ENCODE measurements around the gene RGS16.
A peak's percentile ranks its signal among the peaks of the same experiment; 100 is the strongest.

RGS16 gene

DNA sequence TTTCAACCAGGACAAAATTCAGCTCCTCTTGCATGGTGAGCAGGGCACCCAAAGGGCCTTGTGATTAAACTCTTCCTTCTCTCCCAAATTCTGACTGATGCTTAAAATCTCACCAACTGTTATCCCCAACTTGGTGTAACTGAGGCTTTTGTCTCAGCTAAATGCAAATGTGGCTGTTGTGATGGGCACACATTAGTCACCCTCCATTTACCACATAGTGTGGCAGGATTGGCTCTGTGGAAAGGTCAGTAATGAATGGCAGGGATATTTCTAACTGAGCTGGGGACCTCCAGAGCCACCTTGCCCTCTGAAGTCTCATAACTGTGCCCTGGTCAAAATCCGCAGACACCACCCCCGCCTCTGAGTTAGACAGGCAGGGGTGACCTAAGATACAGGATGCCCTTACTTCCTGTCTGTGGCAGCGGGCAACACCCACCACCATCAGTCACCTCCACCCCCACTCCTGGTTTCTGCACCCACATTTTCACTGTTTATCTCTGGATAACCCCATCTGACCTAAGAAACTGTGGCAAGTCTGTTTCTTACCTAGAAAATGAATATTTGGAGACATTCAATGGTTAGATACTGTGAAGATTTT is 25.4 kb upstream of the RGS16 start:
- no peak for DNase-seq (ENCODE audit: low spot score)

DNA sequence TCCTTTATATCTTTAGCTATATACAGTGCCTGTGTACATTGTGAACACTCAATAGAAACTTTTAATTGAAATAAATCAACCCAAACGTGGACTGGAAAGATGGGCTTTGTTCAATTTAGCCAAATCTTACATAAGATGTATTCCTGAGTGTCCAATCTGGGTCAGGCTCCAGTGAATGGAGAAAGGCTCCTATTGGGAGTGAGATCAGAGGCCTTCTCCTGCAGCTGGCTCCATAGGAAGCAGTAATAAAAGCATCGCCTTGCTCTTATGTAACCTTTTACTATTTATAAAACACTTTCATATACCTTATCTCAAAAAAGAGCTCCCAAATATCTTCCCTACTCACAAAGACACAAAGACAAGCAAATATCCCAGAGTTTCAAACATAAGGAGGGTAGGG is 24.9 kb upstream of the RGS16 start:
- DNase-seq (ENCODE audit: low spot score): no peak

DNA sequence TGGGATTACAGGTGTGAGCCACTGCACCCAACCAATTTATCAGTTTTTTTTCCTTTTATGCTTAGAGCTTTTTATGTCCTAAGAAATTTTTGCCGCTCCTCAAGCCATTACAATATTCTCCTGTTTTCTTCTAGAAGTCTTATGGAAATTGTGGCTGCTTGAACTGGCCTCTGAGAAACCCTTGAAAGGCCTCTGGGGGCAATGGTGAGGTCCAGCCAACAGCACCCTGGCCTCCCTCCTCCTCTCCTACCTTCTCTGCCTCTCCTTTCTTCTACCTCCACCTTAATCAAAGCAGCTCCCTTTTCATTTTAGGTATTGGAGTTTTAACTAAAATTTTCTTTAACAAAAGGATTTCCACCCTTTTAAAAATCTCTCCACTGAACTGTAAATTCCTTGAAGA is 24.5 kb upstream of the RGS16 start:
- DNase-seq (ENCODE audit: low spot score): no peak

DNA sequence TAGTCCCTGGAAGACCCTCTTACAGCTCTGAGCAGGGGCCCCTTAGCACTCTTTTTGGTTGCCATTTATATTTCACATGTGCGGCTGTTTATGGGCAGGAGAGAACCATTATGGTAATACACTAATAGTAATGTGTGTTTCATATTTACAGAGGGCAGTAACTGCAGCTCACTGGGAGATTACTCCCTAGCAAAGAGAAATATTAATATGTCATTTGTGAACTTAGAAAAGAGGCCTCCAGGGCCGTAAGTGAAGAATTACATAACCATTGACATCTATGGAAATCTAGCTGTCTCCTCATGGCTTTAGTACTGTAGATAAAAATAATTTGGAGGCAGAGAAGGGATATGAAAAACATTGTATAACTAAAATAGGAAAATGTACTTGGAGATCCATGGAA is 23.4 kb upstream of the RGS16 start:
- DNase-seq (ENCODE audit: low spot score): no peak

DNA sequence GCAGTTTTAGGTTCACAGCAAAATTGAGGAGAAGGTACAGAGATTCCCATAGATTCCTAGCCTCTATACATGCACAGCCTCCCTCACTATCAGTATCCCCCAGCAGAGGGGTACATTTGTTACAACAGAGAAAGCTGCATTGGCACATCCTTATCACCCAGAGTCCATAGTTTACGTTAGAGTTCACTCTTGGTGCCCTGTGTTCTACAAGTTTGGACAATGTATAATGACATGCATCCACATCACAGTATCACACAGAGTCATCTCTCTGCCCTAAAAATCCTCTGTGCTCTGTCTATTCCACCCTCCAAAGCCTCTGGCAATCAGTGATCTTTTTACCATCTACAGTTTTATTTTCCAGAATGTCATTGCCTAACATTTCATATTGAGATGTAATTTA is 22.3 kb upstream of the RGS16 start:
- no peak for DNase-seq (ENCODE audit: low spot score)

DNA sequence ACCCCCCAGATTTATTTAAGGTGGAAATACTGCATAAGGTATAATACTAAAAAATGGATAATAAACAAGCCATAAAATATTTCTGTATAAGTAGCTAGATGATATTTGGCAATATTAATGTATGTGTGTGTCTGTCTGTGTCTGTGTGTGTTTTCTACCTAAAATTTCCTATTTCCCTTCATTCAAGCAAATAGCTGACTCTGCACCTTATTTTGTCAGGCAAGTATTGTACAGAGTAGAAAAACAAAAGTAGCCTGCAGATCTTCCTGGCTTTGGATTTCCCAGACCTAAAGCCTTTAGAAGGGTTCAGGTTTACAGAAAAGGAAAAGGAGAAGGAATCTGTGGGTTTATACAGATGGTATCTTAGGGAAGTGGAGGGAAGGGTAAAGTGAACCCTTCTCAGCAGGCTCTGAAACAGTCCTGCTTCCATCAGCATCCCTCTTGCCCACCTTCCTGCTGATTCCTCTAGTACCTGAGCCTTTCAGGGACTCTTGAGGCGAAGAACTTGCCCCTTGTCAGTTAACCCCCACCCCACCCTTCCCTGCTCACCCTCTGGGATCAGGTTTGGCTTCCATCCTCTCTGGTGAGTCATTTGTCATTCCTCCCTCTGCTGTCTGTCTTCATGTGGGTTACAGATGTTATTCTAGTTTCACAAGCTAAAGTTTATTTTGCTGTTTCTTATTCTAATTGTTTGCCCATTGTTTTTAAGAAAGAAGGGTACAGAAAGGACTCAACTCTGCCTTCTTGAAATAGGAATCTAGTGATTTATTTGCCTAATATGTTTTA is 21.7 kb upstream of the RGS16 start:
- DNase-seq (ENCODE audit: low spot score): no peak

DNA sequence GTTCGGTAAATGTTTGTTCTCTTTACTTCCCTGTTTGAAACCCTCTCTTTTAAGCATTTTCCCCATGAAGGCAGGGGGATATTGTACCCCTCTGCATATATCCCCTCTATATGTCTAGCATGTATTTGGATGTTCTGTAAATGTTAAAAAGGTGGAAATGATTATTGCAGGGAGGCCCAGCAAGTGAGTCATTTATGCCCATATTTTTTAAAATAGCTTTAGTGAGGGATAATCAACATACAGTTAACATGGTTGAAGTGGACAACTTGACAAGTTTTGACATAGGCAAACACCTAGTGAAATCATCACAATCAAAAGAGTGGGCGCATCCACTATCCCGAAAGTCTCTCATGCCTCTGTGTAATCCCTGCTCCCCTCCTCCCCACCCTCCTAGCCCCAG is 20.8 kb upstream of the RGS16 start:
- no peak for DNase-seq (ENCODE audit: low spot score)

DNA sequence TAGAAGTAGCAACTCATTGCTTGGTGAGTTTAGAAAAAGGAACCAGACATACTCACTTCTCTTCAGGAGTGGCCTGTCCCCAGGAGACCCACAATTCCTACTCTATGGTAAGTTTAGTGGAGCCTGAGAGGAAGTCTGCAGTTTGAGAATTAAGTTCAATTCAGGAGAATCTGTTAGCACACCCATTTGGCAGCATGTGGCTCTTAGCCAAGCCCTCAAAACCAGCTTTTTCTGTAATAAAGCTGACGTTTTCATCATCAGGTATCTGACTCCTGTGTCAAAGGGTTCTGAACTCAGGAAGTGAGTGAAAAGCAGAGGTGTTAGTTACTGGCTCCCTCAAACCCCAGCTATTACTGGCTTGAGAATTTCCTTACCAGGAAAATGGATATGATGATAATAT is 20.4 kb upstream of the RGS16 start:
- no peak for DNase-seq (ENCODE audit: low spot score)

DNA sequence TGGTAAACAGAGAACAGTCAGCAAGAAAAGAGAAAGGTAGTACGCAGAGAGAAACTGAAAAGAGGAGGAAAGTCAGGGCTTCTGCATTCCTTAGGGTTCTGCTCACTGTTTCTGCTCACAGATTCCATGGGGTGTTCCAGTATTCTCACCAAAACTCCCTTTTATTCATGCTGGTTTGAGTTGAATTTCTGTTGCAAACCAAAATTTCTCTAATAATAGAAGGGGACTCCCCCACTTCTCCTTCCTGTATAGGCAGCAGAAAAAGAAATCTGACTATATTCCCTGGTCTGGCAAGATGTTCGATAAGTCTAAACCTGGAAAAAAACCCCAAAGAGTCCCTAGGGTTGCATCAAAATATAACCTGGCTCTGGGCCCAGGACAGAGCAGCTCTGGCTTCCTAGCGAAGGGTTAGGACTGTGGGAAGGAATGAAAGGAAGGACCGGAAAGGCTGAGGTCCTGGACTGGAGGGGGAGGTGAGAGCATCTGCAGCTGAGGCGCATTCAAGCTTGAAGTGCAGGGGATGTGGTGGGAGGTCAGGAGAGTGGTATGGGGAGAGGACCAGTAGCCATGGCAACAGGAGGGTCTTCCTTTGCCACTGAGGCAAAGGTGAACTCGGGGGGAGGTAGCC is 18.8 kb upstream of the RGS16 start:
- DNase-seq (ENCODE audit: low spot score): no peak

DNA sequence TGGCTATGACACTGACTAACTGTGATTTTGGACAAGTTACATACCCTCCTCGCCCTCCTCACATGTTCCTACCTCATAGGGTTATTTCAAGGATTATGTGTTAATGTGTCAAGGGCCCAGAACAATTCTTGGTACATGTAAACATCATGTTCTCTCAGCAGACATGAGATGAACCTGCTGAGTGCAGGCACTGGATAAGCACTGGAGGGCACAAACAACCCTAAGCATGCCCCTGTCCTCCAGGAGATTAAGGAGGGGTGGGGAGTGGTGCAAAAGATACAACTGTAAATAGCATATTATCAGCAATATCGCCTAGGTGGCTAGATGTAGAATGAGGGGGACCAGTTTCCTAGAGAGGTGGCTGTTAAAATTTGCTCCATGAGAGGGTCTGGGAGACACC is 17.7 kb upstream of the RGS16 start:
- no peak for DNase-seq (ENCODE audit: low spot score)

DNA sequence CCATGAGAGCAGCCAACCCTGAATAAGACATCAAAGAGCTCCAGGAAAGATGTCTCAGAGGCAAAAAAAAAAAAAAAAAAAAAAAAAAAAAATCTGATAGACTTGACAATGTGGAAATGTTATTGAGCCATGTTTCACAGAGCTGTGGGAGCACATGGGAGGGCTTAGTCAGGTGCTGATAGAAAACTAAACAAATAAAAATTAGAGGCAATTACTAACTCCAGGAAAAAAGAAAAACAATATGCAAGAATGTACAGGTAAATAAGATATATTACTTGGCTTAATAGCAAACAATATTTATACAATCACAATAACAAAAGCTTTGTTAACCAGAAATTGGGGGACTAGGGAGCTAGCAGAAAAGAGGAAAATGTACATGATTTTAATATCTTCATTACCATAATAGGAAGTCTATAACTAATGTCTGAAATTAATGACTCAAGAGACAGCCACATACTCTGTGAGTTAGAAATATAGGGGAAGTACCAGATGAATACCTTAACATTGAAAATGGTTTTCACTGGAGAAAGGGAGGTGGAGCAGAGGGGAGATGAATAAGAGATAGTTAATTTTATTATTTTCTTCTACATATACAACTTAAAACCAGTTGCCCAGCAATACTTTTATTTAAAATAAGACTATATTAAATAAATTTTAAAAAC is 16.9 kb upstream of the RGS16 start:
- DNase-seq (ENCODE audit: low spot score): no peak

DNA sequence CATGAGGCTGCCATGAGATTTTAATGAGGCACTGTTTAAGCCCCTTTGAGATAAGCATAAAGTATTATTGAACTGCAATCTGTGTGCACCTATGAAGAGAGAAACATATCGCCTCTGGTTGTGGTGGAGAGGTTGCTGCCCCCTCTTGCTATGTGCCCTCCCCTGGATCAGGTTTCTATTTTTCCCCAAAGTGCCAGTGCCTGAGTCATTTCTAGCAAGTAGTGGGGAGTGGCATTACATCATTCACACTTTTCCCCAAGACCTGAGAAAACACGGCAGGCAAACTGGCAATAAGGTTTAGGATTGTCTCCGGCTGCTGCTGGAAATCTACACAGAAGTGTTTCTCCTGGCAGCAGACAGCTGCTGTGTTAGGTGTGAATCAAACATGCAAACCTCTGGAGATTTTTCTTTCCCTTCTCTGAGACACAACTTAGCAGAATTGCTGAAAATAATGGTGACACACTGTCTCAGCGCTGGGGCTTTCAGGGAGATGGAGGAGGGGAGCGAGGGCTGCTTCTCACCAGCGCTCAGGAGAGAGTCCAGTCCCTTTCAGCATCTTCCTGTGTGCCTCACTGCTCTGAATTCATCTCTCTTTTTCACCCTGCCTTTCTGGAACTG is 13.7 kb upstream of the RGS16 start:
- peak; percentile 23 for DNase-seq (ENCODE audit: low spot score)

DNA sequence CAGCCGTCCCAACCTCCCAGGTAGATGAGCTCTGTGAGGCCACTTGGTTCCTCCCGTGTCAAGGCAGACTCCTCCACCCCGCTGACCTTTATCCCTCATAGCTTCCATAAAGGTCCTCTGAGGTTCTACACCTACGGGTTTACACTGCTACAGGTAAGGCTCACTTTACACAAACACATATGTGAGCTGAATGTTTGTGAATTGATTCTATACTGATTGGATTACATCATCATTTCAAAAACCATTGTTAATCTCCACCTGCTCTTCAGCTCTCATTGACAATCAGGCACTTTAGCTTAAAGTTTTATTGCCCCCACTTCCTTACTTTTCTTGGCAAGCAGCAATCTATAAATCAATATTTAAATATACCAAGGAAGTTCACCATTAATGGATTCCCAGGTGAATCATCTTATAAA is 12.8 kb upstream of the RGS16 start:
- DNase-seq (ENCODE audit: low spot score): no peak

DNA sequence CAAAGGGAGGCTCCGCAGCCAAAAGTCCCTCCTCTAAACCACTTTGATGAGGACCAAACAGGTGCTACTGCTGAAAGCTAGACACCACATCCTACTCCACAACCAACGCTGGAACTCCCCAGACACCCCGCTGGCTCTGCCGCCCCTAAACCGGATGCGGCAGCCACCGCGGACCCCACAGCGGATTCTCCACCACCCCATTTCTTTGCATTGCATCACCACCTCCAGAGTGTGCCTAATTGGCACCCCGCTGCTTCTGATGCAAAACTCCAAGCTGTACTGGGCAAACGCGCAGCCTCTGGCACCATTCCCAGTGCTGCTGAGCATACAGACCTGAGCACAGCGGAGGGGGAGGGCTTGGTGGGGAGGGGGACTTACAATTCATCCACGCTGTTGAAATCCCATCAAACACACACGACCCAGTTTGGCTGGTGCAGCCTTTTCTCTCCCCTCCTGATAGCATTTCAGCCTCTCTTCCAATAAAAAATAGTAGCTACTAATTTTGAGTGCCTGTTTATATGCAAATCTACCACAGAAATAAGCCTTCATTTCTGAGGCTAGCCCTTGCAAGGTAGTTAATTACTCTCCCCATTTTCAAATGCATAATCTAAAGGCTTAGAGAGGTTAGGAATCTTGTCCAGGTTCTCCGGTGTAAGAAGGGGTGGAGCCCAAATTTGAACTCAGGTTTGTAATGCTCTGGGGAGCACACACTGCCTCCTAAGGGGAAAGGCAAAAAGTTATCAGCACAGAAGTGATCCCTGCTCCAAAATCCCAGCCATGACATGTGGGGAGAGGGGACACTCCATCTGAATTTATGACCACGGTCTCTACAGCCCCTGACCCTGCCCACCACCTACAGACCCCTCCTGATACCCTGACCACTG is 12.2 kb upstream of the RGS16 start:
- no peak for DNase-seq (ENCODE audit: low spot score)

DNA sequence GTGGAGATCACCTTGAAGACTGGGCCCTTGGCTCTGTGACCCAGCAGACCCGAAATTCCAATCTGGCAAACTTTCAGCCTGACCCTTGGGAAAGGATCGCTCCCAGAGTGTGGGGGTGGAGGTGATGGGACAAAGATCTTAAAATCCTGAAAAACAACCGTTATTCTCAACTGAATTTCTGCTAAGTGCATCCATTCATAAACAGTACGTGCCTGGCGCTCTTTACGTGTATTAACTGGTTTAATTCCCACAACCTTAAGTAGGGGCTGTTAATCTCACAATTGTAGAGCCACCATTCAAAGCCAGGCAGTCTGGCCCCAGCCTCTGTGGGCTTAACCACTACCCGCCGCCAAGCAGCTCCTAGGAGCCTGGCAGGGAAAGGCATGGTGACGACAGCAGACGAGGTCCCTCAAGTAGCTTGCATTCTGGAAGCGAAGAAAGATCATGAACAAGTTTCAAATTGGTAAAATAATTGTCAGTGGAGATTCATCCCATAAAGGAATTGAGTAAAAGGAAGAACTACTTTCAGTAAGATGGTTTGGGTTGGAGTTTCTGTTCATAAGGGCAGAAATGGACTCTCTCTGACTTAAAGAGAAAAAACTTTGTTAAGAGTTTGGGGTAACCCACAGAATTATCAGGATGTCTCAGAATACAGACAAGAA is 11.4 kb upstream of the RGS16 start:
- DNase-seq (ENCODE audit: low spot score): no peak

DNA sequence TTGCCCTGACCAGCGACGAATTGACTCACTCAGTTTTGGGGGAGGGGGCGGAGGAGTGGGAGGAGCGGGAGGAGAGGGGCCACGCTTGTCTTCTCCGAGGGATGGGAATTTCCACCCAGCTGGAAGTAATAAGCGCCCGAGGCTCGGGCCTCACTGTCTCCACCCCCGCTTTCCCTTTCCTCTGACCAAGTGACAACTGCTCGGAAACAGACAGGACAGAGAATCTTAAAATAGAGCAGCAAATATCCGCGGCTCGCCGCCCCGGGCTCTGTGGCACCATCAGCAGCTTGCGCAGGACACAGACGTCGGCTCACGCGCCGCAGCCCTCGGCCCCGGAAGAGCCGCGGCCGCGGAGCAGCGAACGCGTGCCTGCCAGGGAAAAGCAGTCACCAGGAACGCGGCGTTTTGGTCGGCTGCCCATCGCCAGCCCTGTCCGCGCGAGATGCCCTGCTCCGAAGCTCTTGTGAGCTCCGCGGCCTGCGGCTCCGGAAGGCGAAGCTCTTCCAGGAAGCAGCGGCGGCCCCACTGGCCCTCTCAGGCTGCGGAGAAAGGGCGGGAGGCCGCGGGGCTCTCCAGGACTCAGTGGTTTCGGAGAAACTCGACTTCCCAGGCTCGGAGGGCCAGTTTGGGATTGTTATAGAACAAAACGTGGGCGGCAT is 10.7 kb upstream of the RGS16 start:
- peak; percentile 85 for DNase-seq (ENCODE audit: low spot score)

DNA sequence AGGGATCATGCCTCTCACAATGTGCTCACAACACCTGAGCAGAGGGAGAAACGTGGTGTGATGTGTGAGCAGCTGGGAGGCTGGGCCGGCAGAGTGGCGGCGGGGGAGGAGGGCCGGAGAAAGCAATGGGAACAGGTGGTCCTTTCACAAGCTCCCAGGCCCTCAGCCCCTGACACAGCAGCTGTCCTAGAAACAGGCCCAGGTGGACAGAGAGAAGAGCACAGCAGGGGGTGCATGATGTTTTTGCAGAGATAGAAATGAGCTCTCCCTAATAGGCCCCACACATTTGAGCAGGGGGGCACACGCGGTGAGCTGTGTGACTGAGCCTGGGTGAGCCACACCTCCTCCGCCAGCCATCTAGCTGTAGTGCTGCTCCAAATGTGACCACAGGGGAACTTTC is 7.6 kb upstream of the RGS16 start:
- DNase-seq (ENCODE audit: low spot score): no peak

DNA sequence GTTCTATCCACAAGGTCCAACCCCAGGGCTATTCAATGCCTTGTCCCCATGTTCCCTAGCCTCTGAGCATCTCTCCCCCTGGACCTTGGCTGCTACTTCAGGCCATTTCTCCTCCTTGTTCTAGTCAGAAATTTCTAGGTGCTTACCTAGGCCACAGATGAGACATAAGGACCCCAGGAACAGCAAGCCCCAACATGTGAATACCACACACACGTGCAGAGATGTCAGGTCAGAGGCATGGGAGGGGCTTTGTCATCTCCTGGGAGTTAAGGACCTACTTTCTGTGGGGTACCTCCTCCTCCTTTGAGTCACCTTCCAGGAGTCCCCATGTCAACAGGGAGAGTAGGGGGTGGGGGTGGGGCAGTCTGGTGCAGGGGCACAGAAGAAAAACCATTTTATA is 7.1 kb upstream of the RGS16 start:
- no peak for DNase-seq (ENCODE audit: low spot score)

DNA sequence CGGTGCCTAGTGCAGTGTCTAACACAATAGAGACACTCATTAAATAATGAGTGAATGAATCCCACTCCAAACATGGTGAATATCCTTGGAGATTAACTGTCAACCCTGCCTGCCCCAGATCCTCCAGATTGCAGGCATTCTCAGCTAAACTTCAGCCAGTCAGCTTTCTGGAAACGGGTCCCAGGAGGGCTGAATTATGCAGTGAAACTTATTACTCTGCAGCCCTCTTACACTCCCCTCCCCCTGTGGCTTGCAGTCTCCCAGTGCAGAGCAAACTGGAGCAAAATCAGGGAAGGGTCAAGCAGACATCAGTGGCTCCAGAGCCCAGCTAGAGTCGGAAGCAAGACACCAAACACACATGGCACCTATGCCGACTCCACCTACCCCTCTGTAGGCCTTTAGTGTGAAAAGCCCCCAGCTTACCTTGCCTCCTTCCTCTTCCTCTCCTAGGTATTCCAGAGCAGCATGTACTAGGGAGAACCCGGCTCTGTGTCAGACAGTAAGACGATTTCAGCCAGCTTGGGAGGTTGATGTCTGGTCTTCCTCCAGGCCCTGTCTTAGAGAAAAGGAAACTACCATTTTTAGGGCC is 6.5 kb upstream of the RGS16 start:
- no peak for DNase-seq (ENCODE audit: low spot score)

Data from kidney tubule cell (primary cell).